B cell (primary cell): ENCODE data around the gene SLC25A51. TPM values are rescaled to one million over a fixed set of nuclear protein-coding genes. Genes with fewer than 3 reads are reported as not detected.

Source experiments
- ATAC-seq: fragments of 200-7000 bp; cut with Tn5 transposase; one replicate; pipeline ENCODE4 v1.10.0; 2021; ENCODE audit warnings: low read depth, mild to moderate bottlenecking, moderate number of reproducible peaks, moderate library complexity
- CTCF ChIA-PET: fragments of 350-600 bp; sonication (Branson Sonifier 250); formaldehyde crosslinking; loops from one replicate; lab custom pipeline; 2021; ENCODE audit warnings: antibody characterized with exemption, inconsistent platforms; lab: Charles Lee
- POLR2A ChIA-PET: fragments of 350-600 bp; sonication (Branson Sonifier 250); formaldehyde crosslinking; loops from one replicate; lab custom pipeline; 2021; ENCODE audit warnings: antibody characterized with exemption; lab: Charles Lee
- DNase-seq: peaks from one replicate; pipeline ENCODE4 v3.0.0; 2013
- H2AFZ ChIP-seq: 2 replicates; pipeline ENCODE4 v1.6.1; 2012; ENCODE audit warnings: mild to moderate bottlenecking, low read depth, low read length; ENCODE audit not compliant: insufficient read depth, poor library complexity, severe bottlenecking
- H3K27ac ChIP-seq, 2 donors: 1 replicate in 1 of 2; 2 replicates in 1 of 2; pipeline ENCODE4 v1.5.1; 2012 to 2013; ENCODE audit warnings: low read length in 2 of 2, mild to moderate bottlenecking in 2 of 2, moderate library complexity in 1 of 2
- H3K27me3 ChIP-seq, 4 experiments: fragments of 200-600 bp in 1 of 4; sonication (generic) in 1 of 4; replicated peaks in 1 of 4; 1 replicate in 2 of 4; 2 replicates in 2 of 4; pipeline versions ENCODE4 v1.6.1 to v1.7.0; 2013 to 2016; ENCODE audit warnings: low read length in 3 of 4, mild to moderate bottlenecking in 2 of 4, mixed read lengths in 1 of 4, moderate library complexity in 1 of 4; ENCODE audit not compliant: insufficient read depth in 4 of 4, control insufficient read depth in 3 of 4; ENCODE audit errors: control extremely low read depth in 1 of 4
- H3K36me3 ChIP-seq, 2 experiments: replicated peaks in 1 of 2; 1 replicate in 1 of 2; 2 replicates in 1 of 2; pipeline versions ENCODE4 v1.6.1 to v1.7.1; 2013; ENCODE audit warnings: low read length in 1 of 2; ENCODE audit not compliant: insufficient read depth in 2 of 2, control insufficient read depth in 1 of 2; ENCODE audit errors: control extremely low read depth in 1 of 2, extremely low read depth in 1 of 2
- H3K4me1 ChIP-seq, 2 donors: fragments of 200-600 bp in 1 of 2; sonication (generic) in 1 of 2; 1 replicate in 1 of 2; 2 replicates in 1 of 2; pipeline versions ENCODE4 v1.5.1 to v1.6.1; 2013 to 2017; ENCODE audit warnings: low read length in 2 of 2; ENCODE audit not compliant: control insufficient read depth in 2 of 2, insufficient read depth in 2 of 2
- H3K4me2 ChIP-seq: replicated peaks from 2 replicates; pipeline ENCODE3; 2012; ENCODE audit warnings: mild to moderate bottlenecking, low read depth, low read length; ENCODE audit not compliant: poor library complexity, severe bottlenecking
- H3K4me3 ChIP-seq, 5 experiments: fragments of 200-600 bp in 1 of 5; sonication (generic) in 1 of 5; 1 replicate in 3 of 5; 2 replicates in 2 of 5; pipeline versions ENCODE4 v1.5.1 to v1.7.0; 2011 to 2016; ENCODE audit warnings: low read length in 4 of 5, mild to moderate bottlenecking in 4 of 5, low read depth in 2 of 5, control low read depth in 1 of 5, moderate library complexity in 1 of 5; ENCODE audit not compliant: insufficient read depth in 1 of 5; ENCODE audit errors: control extremely low read depth in 1 of 5, extremely low read depth in 1 of 5
- H3K79me2 ChIP-seq: fragments of 200-600 bp; sonication (generic); one replicate; pipeline ENCODE4 v1.6.0; 2016; ENCODE audit warnings: low read length; ENCODE audit not compliant: control insufficient read depth, insufficient read depth
- H3K9ac ChIP-seq: fragments of 200-600 bp; sonication (generic); 2 replicates; pipeline ENCODE4 v1.6.1; 2017; ENCODE audit warnings: mild to moderate bottlenecking, low read length, moderate library complexity
- H3K9me3 ChIP-seq, 3 donors: one replicate each; pipeline versions ENCODE4 v1.6.1 to v1.7.1; 2013; ENCODE audit warnings: low read length in 2 of 3; ENCODE audit not compliant: control insufficient read depth in 2 of 3, insufficient read depth in 1 of 3; ENCODE audit errors: control extremely low read depth in 1 of 3
- H4K20me1 ChIP-seq: 2 replicates; pipeline ENCODE4 v1.6.0; 2012; ENCODE audit warnings: mild to moderate bottlenecking, low read length; ENCODE audit not compliant: insufficient read depth, control insufficient read depth, poor library complexity, severe bottlenecking
- H3K27ac Mint-ChIP-seq: one replicate; pipeline ENCODE4 v1.8.0; 2021; ENCODE audit warnings: mixed read lengths
- H3K27me3 Mint-ChIP-seq: one replicate; pipeline ENCODE4 v1.8.0; 2021; ENCODE audit warnings: mixed read lengths
- H3K4me1 Mint-ChIP-seq: one replicate; pipeline ENCODE4 v1.8.0; 2021; ENCODE audit warnings: mixed read lengths
- H3K4me3 Mint-ChIP-seq: one replicate; pipeline ENCODE4 v1.8.0; 2021; ENCODE audit warnings: mixed read lengths
- H3K9me3 Mint-ChIP-seq: one replicate; pipeline ENCODE4 v1.8.0; 2022; ENCODE audit warnings: mixed read lengths; ENCODE audit not compliant: insufficient read depth
- CTCF ChIP-seq: fragments of 200-600 bp; IDR thresholded peaks from one replicate; pipeline ENCODE4 v1.8.0; 2022; ENCODE audit warnings: antibody characterized with exemption, mild to moderate bottlenecking
- EZH2 ChIP-seq: IDR thresholded peaks from 2 replicates; pipeline ENCODE4 v1.6.1; 2012; ENCODE audit warnings: borderline replicate concordance, low read depth, mild to moderate bottlenecking, moderate library complexity, low read length; ENCODE audit not compliant: insufficient read depth, poor library complexity, severe bottlenecking
- WGBS: methylation state at CpG from one replicate; pipeline ENCODE4 v1.1.5; 2013; ENCODE audit warnings: missing lambda C conversion rate; ENCODE audit not compliant: insufficient coverage; 5-methylcytosine and 5-hydroxymethylcytosine counted together
- intact Hi-C: fragments of 100-400 bp; cut with micrococcal nuclease; formaldehyde crosslinking; loops from one replicate; pipeline ENCODE4 v1.10.0; 2022
- polyA plus RNA-seq: library from polyadenylated mRNA; depleted of rRNA; stranded (reverse); fragments of >200 nt; gene quantifications from 2 replicates; pipeline ENCODE4 v1.2.3, GENCODE V29; 2012
- total RNA-seq, 2 donors: library from RNA; stranded (reverse); fragments of 120-200 nt in 1 of 2; gene quantifications; 1 replicate in 1 of 2; 2 replicates in 1 of 2; pipeline versions ENCODE4 v1.2.3 to v1.2.4, GENCODE V29; 2013 to 2022

Gene SLC25A51
- total and polyA plus RNA-seq, 2 donors (not counting 1 experiment from before 2014, with no cell fraction given), result 12.9 to 27.8 TPM

GRCh38 chr9:37949576-37949975, 45.6 kb upstream of the SLC25A51 start:
- intact Hi-C loops, result no loop called here
- no peak for TF ChIP-seq CTCF
- no peak for TF ChIP-seq EZH2

GRCh38 chr9:37948417-37948980, 44.6 kb upstream of the SLC25A51 start:
- Histone ChIP-seq H3K4me1 (no peaks in the 10 kb centered on the region), H3K36me3 (no peaks in the 10 kb centered on the region), H2AFZ (no peak overlapping the region), H3K4me3 (no peak overlapping the region), H3K79me2 (no peaks in the 10 kb centered on the region), H3K9me3 (peaks cover 0 to 4% (median 0%) of the 10 kb centered on the region in 3 donors), H4K20me1 (no peaks in the 10 kb centered on the region), H3K27me3 (no peaks in the 10 kb centered on the region), H3K27ac (no peak overlapping the region), H3K9ac (no peak overlapping the region), H3K4me2 (no peak overlapping the region)
- ATAC-seq (no peak), DNase-seq (no peak)
- Mint-ChIP-seq H3K27ac (no peak overlapping the region), H3K4me1 (peaks cover 3% of the 10 kb centered on the region), H3K9me3 (no peaks in the 10 kb centered on the region), H3K4me3 (no peak overlapping the region), H3K27me3 (peaks cover 10% of the 10 kb centered on the region)
- POLR2A ChIA-PET, result no interaction called here
- 87% methylated on average over 19 of the region's 20 CpGs for WGBS
- intact Hi-C loops, result no loop called here
- CTCF ChIA-PET, result no interaction called here
- TF ChIP-seq CTCF, result no peak
- no peak for TF ChIP-seq EZH2

More at GRCh38 chr9:37949576-37949975, 45.6 kb upstream of the SLC25A51 start:
- Histone ChIP-seq H2AFZ (no peak overlapping the region), H4K20me1 (no peaks in the 10 kb centered on the region), H3K79me2 (no peaks in the 10 kb centered on the region), H3K9me3 (peaks cover 0 to 4% (median 0%) of the 10 kb centered on the region in 3 donors), H3K4me1 (no peaks in the 10 kb centered on the region), H3K36me3 (no peaks in the 10 kb centered on the region), H3K4me3 (no peak overlapping the region), H3K27ac (no peak overlapping the region), H3K4me2 (no peak overlapping the region), H3K9ac (no peak overlapping the region), H3K27me3 (no peaks in the 10 kb centered on the region)
- POLR2A ChIA-PET, result no interaction called here
- Mint-ChIP-seq H3K4me1 (peaks cover 11% of the 10 kb centered on the region), H3K27ac (no peak overlapping the region), H3K4me3 (no peak overlapping the region), H3K9me3 (no peaks in the 10 kb centered on the region), H3K27me3 (peaks cover 5% of the 10 kb centered on the region)
- CTCF ChIA-PET, result interaction anchor here (0.7 kb wide), 1 partner anchor 121 kb away, joined by 3 read pairs; no protein-coding TSS in a partner anchor
- ATAC-seq (no peak), DNase-seq (no peak)
- 76% methylated on average over 5 of the region's 8 CpGs for WGBS
